ENCODE measurements around the gene SMCO1. TPM values are rescaled to one million over a fixed set of nuclear protein-coding genes. Genes with fewer than 3 reads are reported as not detected.

The SMCO1 gene
- total RNA-seq, 1 donor from 2014 or later = not detected

Other genes with a start within 250 kb of the SMCO1 start
- 54.2 and 56.0 TPM in 2 replicates for gene PCYT1A, start 227.6 kb downstream of the SMCO1 start, total RNA-seq
- 11.8 and 12.8 TPM in 2 replicates for gene DYNLT2B, start 197.1 kb downstream of the SMCO1 start, total RNA-seq
- not detected in 2 replicates for gene TM4SF19, start 177.0 kb downstream of the SMCO1 start, total RNA-seq
- 65.5 and 70.8 TPM in 2 replicates for gene UBXN7, start 82.9 kb downstream of the SMCO1 start, total RNA-seq
- gene RNF168, start 11.6 kb downstream of the SMCO1 start, total RNA-seq = 32.8 and 33.3 TPM in 2 replicates
- 18.4 and 24.5 TPM in 2 replicates for gene WDR53, start 53.2 kb upstream of the SMCO1 start, total RNA-seq
- gene FBXO45, start 53.3 kb upstream of the SMCO1 start, total RNA-seq = 25.5 and 25.9 TPM in 2 replicates
- gene NRROS, start 124.3 kb upstream of the SMCO1 start, total RNA-seq = 38.2 and 39.0 TPM in 2 replicates
- gene CEP19, start 196.9 kb upstream of the SMCO1 start, total RNA-seq = 3.9 and 4.0 TPM in 2 replicates
- 54.3 and 54.5 TPM in 2 replicates for gene PIGX, start 197.0 kb upstream of the SMCO1 start, total RNA-seq
- gene PAK2, start 224.5 kb upstream of the SMCO1 start, total RNA-seq = 81.1 and 92.5 TPM in 2 replicates